Lung (tissue), 12 donors: ENCODE measurements around the gene TMTC2. TPM values are rescaled to one million over a fixed set of nuclear protein-coding genes. Genes with fewer than 3 reads are reported as not detected.
"Not testable (repeated sequence)": the region's sequence is repeated elsewhere in the genome, so short reads cannot be mapped to it uniquely, and the experiment has no call there.

Source experiments
- ATAC-seq: fragments of 200-7000 bp; cut with Tn5 transposase; one replicate; pipeline ENCODE4 v1.9.1; 2020; ENCODE audit warnings: moderate number of reproducible peaks; ENCODE audit not compliant: insufficient read depth, low FRiP score
- DNase-seq, 3 donors: peaks; one replicate each; pipeline ENCODE4 v3.0.0-alpha.2; 2013 to 2017
- H3K27ac ChIP-seq, 2 donors: one replicate each; pipeline ENCODE4 v1.5.1; 2013; ENCODE audit warnings: mild to moderate bottlenecking in 2 of 2, moderate library complexity in 2 of 2, control low read depth in 1 of 2, inconsistent platforms in 1 of 2, low read depth in 1 of 2, low read length in 1 of 2
- H3K27me3 ChIP-seq, 3 donors: one replicate each; pipeline ENCODE4 v1.5.1; 2013; ENCODE audit warnings: low read length in 2 of 3; ENCODE audit not compliant: control insufficient read depth in 3 of 3, insufficient read depth in 3 of 3
- H3K36me3 ChIP-seq, 4 donors: one replicate each; pipeline ENCODE4 v1.5.1; 2013; ENCODE audit warnings: low read length in 4 of 4, mild to moderate bottlenecking in 1 of 4, moderate library complexity in 1 of 4; ENCODE audit not compliant: control insufficient read depth in 4 of 4, insufficient read depth in 4 of 4
- H3K4me1 ChIP-seq, 5 donors: one replicate each; pipeline ENCODE4 v1.5.1; 2013; ENCODE audit warnings: low read length in 5 of 5, mild to moderate bottlenecking in 2 of 5, moderate library complexity in 1 of 5; ENCODE audit not compliant: control insufficient read depth in 5 of 5, insufficient read depth in 5 of 5
- H3K4me3 ChIP-seq: one replicate; pipeline ENCODE4 v1.5.1; 2013; ENCODE audit warnings: mild to moderate bottlenecking, control low read depth, moderate library complexity
- H3K9ac ChIP-seq, 2 donors: one replicate each; pipeline ENCODE4 v1.5.1; 2013; ENCODE audit warnings: low read length in 2 of 2, control low read depth in 1 of 2; ENCODE audit not compliant: insufficient read depth in 1 of 2
- H3K9me3 ChIP-seq, 4 donors: one replicate each; pipeline ENCODE4 v1.5.1; 2013; ENCODE audit warnings: low read length in 3 of 4, mild to moderate bottlenecking in 1 of 4, moderate library complexity in 1 of 4; ENCODE audit not compliant: control insufficient read depth in 4 of 4, insufficient read depth in 3 of 4
- CTCF ChIP-seq: IDR thresholded peaks from 2 replicates; pipeline ENCODE4 v1.5.1; 2012; ENCODE audit warnings: mild to moderate bottlenecking; ENCODE audit errors: control extremely low read depth, extremely low read depth
- WGBS, 2 donors: extraction: QIAGEN DNeasy Blood & Tissue Kit; methylation state at CpG; one replicate each; pipeline ENCODE4 v1.1.7; 2013; 5-methylcytosine and 5-hydroxymethylcytosine counted together
- polyA plus RNA-seq, 2 donors: library from polyadenylated mRNA; stranded (reverse); fragments of 200-250 nt; gene quantifications; one replicate each; pipeline ENCODE4 v1.2.1, GENCODE V29; 2013
- total RNA-seq, 2 donors: library from RNA; depleted of rRNA in 1 of 2; stranded (reverse); fragments of >200 nt in 1 of 2; gene quantifications; one replicate each; pipeline ENCODE4 v1.2.1, GENCODE V29; 2014 to 2021
- donor health status: control.
- donor health status: control.
- donor health status: Bipolar disorder and iron deficiency.
- donor health status: healthy.
- donor health status: DM: yes; HTN: yes; CAD: no.

TMTC2 gene
- total and polyA plus RNA-seq, 4 donors = 5.3 to 77.1 (median 14.0) TPM

DNA sequence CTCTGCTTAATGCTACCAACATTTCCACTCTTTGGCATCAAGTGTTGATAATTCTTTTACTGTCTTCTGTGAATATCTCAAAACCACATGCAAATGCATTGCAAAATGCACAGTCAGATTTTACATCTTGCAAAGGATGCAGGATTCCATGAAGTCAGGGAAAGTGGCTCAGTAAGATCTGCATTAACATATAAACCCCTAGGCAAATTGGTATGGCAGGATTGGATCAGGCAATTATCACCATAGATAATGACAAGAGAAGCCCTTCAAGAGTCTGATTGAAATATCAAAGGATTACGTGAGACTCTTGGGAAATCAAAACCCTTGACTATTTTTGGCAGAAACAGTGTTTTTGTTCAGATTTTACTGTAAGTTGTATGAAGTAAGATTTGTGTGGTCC is 71.0 kb downstream of the TMTC2 start:
- Histone ChIP-seq H3K9ac (no peak overlapping the region), H3K27ac (no peak overlapping the region), H3K9me3 (no peaks in the 10 kb centered on the region), H3K4me1 (peaks cover 0 to 18% (median 6%) of the 10 kb centered on the region in 5 donors), H3K27me3 (no peaks in the 10 kb centered on the region), H3K36me3 (peaks cover 0 to 7% (median 0%) of the 10 kb centered on the region in 4 donors), H3K4me3 (no peak overlapping the region)
- no peak for TF ChIP-seq CTCF
- DNase-seq (no peak), ATAC-seq (no peak)
- 66 to 68% methylated on average over 1 of the region's 1 CpG for WGBS, 2 donors

DNA sequence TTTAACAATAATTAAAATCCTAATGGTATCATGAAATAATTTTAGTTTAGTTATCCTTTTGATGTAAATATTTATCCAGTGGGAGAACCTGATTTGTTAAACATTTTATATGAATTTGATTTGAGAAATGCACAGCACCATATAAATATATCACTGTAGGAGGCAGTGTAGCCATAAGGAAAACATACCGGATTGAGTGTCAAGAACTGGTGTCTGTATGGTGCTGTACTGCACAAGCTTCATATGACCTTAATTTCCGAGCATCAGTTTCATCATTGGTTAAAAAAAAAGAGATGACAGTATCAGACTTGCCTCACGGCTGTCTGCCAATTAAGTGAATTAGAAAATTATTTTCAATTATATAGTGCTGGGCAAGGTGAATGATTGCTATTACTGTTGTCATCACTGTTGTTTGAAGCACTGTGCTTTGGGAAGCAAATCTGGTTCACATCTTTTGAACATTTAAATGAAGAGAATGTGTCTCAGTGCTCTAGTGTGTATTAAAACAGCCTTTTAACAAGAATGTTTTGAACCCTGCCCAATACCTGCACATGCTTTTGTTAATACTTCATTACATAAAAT is 72.1 kb downstream of the TMTC2 start:
- Histone ChIP-seq H3K4me1 (peaks cover 0 to 18% (median 6%) of the 10 kb centered on the region in 5 donors), H3K36me3 (peaks cover 0 to 6% (median 0%) of the 10 kb centered on the region in 4 donors), H3K9me3 (no peaks in the 10 kb centered on the region), H3K27me3 (no peaks in the 10 kb centered on the region), H3K4me3 (no peak overlapping the region), H3K9ac (no peak overlapping the region), H3K27ac (no peak overlapping the region)
- no peak for ATAC-seq
- no peak for TF ChIP-seq CTCF
- WGBS, 2 donors = 73 to 79% methylated on average over 3 of the region's 3 CpGs
- peak in 1 of 3 donors; percentile 34 for DNase-seq

DNA sequence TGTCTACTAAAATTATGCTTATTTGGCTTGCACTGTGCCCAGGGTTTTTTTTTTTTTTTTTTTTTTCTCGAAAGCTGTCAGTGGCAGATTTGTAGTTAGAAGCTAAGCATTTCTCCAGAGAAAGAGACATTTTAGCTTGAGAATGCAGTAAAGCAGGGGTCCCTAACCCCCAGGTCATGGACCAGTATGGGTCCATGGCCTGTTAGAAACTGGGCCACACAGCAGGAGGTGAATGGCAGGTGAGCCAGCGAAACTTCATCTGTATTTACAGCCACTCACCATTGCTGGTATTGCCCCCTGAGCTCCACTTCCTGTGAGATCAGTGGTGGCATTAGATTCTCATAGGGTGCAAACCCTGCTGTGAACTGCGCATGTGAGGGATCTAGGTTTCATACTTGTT is 73.7 kb downstream of the TMTC2 start:
- Histone ChIP-seq H3K36me3 (peaks cover 0 to 6% (median 0%) of the 10 kb centered on the region in 4 donors), H3K27me3 (no peaks in the 10 kb centered on the region), H3K9ac (no peak overlapping the region), H3K4me1 (peaks cover 0 to 18% (median 6%) of the 10 kb centered on the region in 5 donors), H3K4me3 (no peak overlapping the region), H3K27ac (no peak overlapping the region), H3K9me3 (no peaks in the 10 kb centered on the region)
- TF ChIP-seq CTCF = no peak
- 95 to 100% methylated on average over 3 of the region's 3 CpGs for WGBS, 2 donors
- ATAC-seq (no peak), DNase-seq (no peak)

GRCh38 chr12:82765206-82765605 is 78.5 kb downstream of the TMTC2 start:
- not testable (repeated sequence) for ATAC-seq, DNase-seq, H3K4me1 ChIP-seq, H3K36me3 ChIP-seq, H3K27ac ChIP-seq, H3K27me3 ChIP-seq, H3K9ac ChIP-seq, H3K4me3 ChIP-seq, H3K9me3 ChIP-seq
- 95 to 99% methylated on average over 7 of the region's 7 CpGs for WGBS, 2 donors
